SK-N-SH (cell line): ENCODE data around the gene EAF2. TPM values are rescaled to one million over a fixed set of nuclear protein-coding genes. Genes with fewer than 3 reads are reported as not detected.

ENCODE experiments used
- CTCF ChIA-PET: fragments of 300-600, 350-600 bp; formaldehyde crosslinking; extraction: SDS; loops from one replicate; lab custom pipeline; 2021; lab: Yijun Ruan, JAX
- POLR2A ChIA-PET: fragments of 350-600 bp; sonication (Branson Sonifier 250); formaldehyde crosslinking; extraction: SDS; loops from one replicate; lab custom pipeline; 2020; ENCODE audit warnings: antibody characterized with exemption, inconsistent platforms; lab: Yijun Ruan, JAX
- DNase-seq: peaks from one replicate; pipeline ENCODE4 v3.0.0; 2012
- H2AFZ ChIP-seq: fragments of 200-600 bp; sonication (generic); 2 replicates; pipeline ENCODE4 v1.8.1; 2016; ENCODE audit warnings: antibody characterized with exemption, mild to moderate bottlenecking, low read depth
- H3F3A ChIP-seq: fragments of 200-600 bp; sonication (generic); replicated peaks from 2 replicates; pipeline ENCODE3; 2016; ENCODE audit warnings: antibody characterized with exemption, mild to moderate bottlenecking; ENCODE audit not compliant: insufficient read depth
- H3K27ac ChIP-seq, 2 experiments: fragments of 200-500 bp in 1 of 2; fragments of 200-600 bp in 1 of 2; sonication (Bioruptor generic) in 1 of 2; sonication (generic), shearing (Covaris generic) in 1 of 2; 2 replicates each; pipeline versions ENCODE4 v1.5.1 to v1.6.1; 2014 to 2016; ENCODE audit warnings: low read depth in 2 of 2, inconsistent platforms in 1 of 2, low read length in 1 of 2, mild to moderate bottlenecking in 1 of 2, mixed read lengths in 1 of 2
- H3K27me3 ChIP-seq: fragments of 200-600 bp; sonication (generic), shearing (Covaris generic); 2 replicates; pipeline ENCODE4 v1.6.1; 2016; ENCODE audit warnings: mixed run types; ENCODE audit not compliant: insufficient read depth
- H3K36me3 ChIP-seq, 2 experiments: fragments of 200-500 bp in 1 of 2; fragments of 200-600 bp in 1 of 2; sonication (Bioruptor generic) in 1 of 2; sonication (generic) in 1 of 2; replicated peaks in 1 of 2; 2 replicates each; pipeline versions ENCODE3 to v1.5.1; 2014 to 2016; ENCODE audit warnings: low read length in 1 of 2, mild to moderate bottlenecking in 1 of 2; ENCODE audit not compliant: insufficient read depth in 2 of 2, control insufficient read depth in 1 of 2
- H3K4me1 ChIP-seq, 2 experiments: fragments of 200-500 bp in 1 of 2; fragments of 200-600 bp in 1 of 2; sonication (Bioruptor generic) in 1 of 2; sonication (generic), shearing (Covaris generic) in 1 of 2; 2 replicates each; pipeline versions ENCODE4 v1.5.1 to v1.6.1; 2014 to 2016; ENCODE audit warnings: low read depth in 1 of 2, low read length in 1 of 2, mixed run types in 1 of 2; ENCODE audit not compliant: insufficient read depth in 2 of 2, control insufficient read depth in 1 of 2
- H3K4me2 ChIP-seq: fragments of 200-600 bp; sonication (generic), shearing (Covaris generic); 2 replicates; pipeline ENCODE4 v1.6.1; 2017; ENCODE audit warnings: mixed run types
- H3K4me3 ChIP-seq, 2 experiments: fragments of 200-500 bp in 1 of 2; fragments of 200-600 bp in 1 of 2; sonication (Bioruptor generic) in 1 of 2; sonication (generic), shearing (Covaris generic) in 1 of 2; 2 replicates each; pipeline versions ENCODE4 v1.5.1 to v1.8.1; 2014 to 2016; ENCODE audit warnings: low read depth in 2 of 2, inconsistent platforms in 1 of 2, low read length in 1 of 2, mild to moderate bottlenecking in 1 of 2, mixed read lengths in 1 of 2, moderate library complexity in 1 of 2
- H3K79me2 ChIP-seq: fragments of 200-600 bp; sonication (generic); 2 replicates; pipeline ENCODE4 v1.8.1; 2017; ENCODE audit warnings: mild to moderate bottlenecking; ENCODE audit not compliant: insufficient read depth
- H3K9ac ChIP-seq: fragments of 200-600 bp; sonication (generic); 2 replicates; pipeline ENCODE4 v1.6.1; 2017; ENCODE audit warnings: mixed run types
- H3K9me2 ChIP-seq: fragments of 200-600 bp; sonication (generic); 2 replicates; pipeline ENCODE4 v1.6.1; 2017; ENCODE audit warnings: mixed run types
- H3K9me3 ChIP-seq: fragments of 200-600 bp; sonication (generic); 2 replicates; pipeline ENCODE4 v1.6.1; 2017; ENCODE audit warnings: mixed run types, mild to moderate bottlenecking, moderate library complexity
- H4K20me1 ChIP-seq: fragments of 200-600 bp; sonication (generic); 2 replicates; pipeline ENCODE4 v1.6.1; 2017; ENCODE audit warnings: mild to moderate bottlenecking, mixed run types; ENCODE audit not compliant: insufficient read depth
- EP300 ChIP-seq, 2 experiments: IDR thresholded peaks; 2 replicates each; pipeline versions ENCODE4 v1.4.0 to v1.6.1; 2012; ENCODE audit warnings: borderline replicate concordance in 1 of 2, low read depth in 1 of 2, low read length in 1 of 2
- EZH2phosphoT487 ChIP-seq: fragments of 200-600 bp; sonication (generic); IDR thresholded peaks from 2 replicates; pipeline ENCODE4 v1.6.1; 2017; ENCODE audit warnings: low read depth, mixed run types, mild to moderate bottlenecking, antibody characterized with exemption, moderate library complexity, borderline replicate concordance
- GABPA ChIP-seq: IDR thresholded peaks from 2 replicates; pipeline ENCODE4 v1.4.0; 2012; ENCODE audit warnings: low read depth, mild to moderate bottlenecking
- MAX ChIP-seq: IDR thresholded peaks from 2 replicates; pipeline ENCODE4 v1.4.0; 2012; ENCODE audit warnings: low read depth
- MEF2A ChIP-seq: IDR thresholded peaks from 2 replicates; pipeline ENCODE4 v1.4.0; 2012; ENCODE audit warnings: low read depth, borderline replicate concordance
- MXI1 ChIP-seq: IDR thresholded peaks from 2 replicates; pipeline ENCODE4 v1.6.1; 2012; ENCODE audit warnings: mild to moderate bottlenecking, low read depth, low read length, improper control_type of control experiment
- NFIC ChIP-seq: IDR thresholded peaks from 2 replicates; pipeline ENCODE4 v1.4.0; 2012; ENCODE audit warnings: borderline replicate concordance
- NRF1 ChIP-seq: IDR thresholded peaks from 2 replicates; pipeline ENCODE4 v1.6.1; 2012; ENCODE audit warnings: low read depth, mild to moderate bottlenecking, low read length
- POLR2AphosphoS5 ChIP-seq: IDR thresholded peaks from 2 replicates; pipeline ENCODE4 v1.6.1; 2012; ENCODE audit warnings: low read depth, low read length
- RAD21 ChIP-seq: IDR thresholded peaks from 2 replicates; pipeline ENCODE4 v1.6.1; 2012; ENCODE audit warnings: mild to moderate bottlenecking, low read length
- RFX5 ChIP-seq: IDR thresholded peaks from 2 replicates; pipeline ENCODE4 v1.6.1; 2012; ENCODE audit warnings: mild to moderate bottlenecking, improper control_type of control experiment, low read length
- RXRA ChIP-seq: IDR thresholded peaks from 2 replicates; pipeline ENCODE4 v1.4.0; 2012; ENCODE audit warnings: low read depth, mild to moderate bottlenecking, borderline replicate concordance
- SIN3A ChIP-seq: IDR thresholded peaks from 2 replicates; pipeline ENCODE4 v1.6.1; 2012; ENCODE audit warnings: low read depth, mild to moderate bottlenecking, low read length, moderate library complexity, borderline replicate concordance
- TAF1 ChIP-seq: IDR thresholded peaks from 2 replicates; pipeline ENCODE4 v1.6.1; 2012; ENCODE audit warnings: low read depth, mild to moderate bottlenecking, low read length, moderate library complexity, borderline replicate concordance
- TCF12 ChIP-seq: IDR thresholded peaks from 2 replicates; pipeline ENCODE4 v1.4.0; 2012
- TEAD4 ChIP-seq: IDR thresholded peaks from 2 replicates; pipeline ENCODE4 v1.4.0; 2012; ENCODE audit warnings: mild to moderate bottlenecking, borderline replicate concordance; ENCODE audit not compliant: insufficient read depth
- USF1 ChIP-seq: IDR thresholded peaks from 2 replicates; pipeline ENCODE4 v1.4.0; 2012; ENCODE audit warnings: low read depth, borderline replicate concordance
- USF2 ChIP-seq: fragments of 150-350 bp; IDR thresholded peaks from 2 replicates; pipeline ENCODE4 v1.6.1; 2017; ENCODE audit warnings: antibody characterized with exemption, low read length, low read depth, borderline replicate concordance
- ZBTB33 ChIP-seq: IDR thresholded peaks from 2 replicates; pipeline ENCODE4 v1.4.0; 2012; ENCODE audit warnings: low read depth, borderline replicate concordance
- polyA plus RNA-seq, 3 experiments: library from polyadenylated mRNA; depleted of rRNA; stranded (reverse); fragments of >200 nt; gene quantifications; 2 replicates each; pipeline ENCODE4 v1.2.3, GENCODE V29; 2012

The EAF2 gene
- polyA plus RNA-seq, 1 of the 3 experiments (the other 2 are of a cell fraction) = 0.85 TPM

- Histone ChIP-seq H3K9ac (no peak overlapping the region), H2AFZ (no peak overlapping the region), H3K4me1 (no peaks in the 10 kb centered on the region), H3K27ac (no peak overlapping the region), H3K9me2 (peaks cover 4% of the 10 kb centered on the region; the same call in 1 of the 2 replicates), H3K9me3 (no peaks in the 10 kb centered on the region), H3K79me2 (no peaks in the 10 kb centered on the region), H3K36me3 (no peaks in the 10 kb centered on the region), H3F3A (no peaks in the 10 kb centered on the region), H3K4me3 (no peak overlapping the region), H4K20me1 (no peaks in the 10 kb centered on the region), H3K4me2 (no peak overlapping the region), H3K27me3 (no peaks in the 10 kb centered on the region)
- TF ChIP-seq NRF1 (no peak), MXI1 (no peak), TCF12 (no peak), MAX (no peak), RXRA (no peak), EP300 (IDR thresholded peaks at IDR 0.05; ENCODE audit: borderline replicate concordance in 1 of 2, low read depth in 1 of 2, low read length in 1 of 2) (no peak), SIN3A (no peak), NFIC (no peak), RAD21 (no peak), RFX5 (no peak), USF2 (no peak), POLR2AphosphoS5 (no peak), ZBTB33 (no peak), TAF1 (no peak), EZH2phosphoT487 (no peak), USF1 (no peak), MEF2A (no peak), GABPA (no peak), TEAD4 (no peak)
- DNase-seq = no peak
- ChIA-PET CTCF (interaction anchor here (0.6 to 0.7 kb wide), 2 partner anchors 98 to 109 kb away, joined by 3 read pairs; no protein-coding TSS in a partner anchor), POLR2A (no interaction called here)
Observed at GRCh38 chr3:121870717-121871116, 35.7 kb downstream of the EAF2 start.
